Body of pancreas (tissue), 4 donors: Measurements from ENCODE around the gene PRELP.

ENCODE experiments used
- POLR2A ChIP-seq, 3 donors: fragments of 450-650 bp; IDR thresholded peaks; one replicate each; pipeline ENCODE4 v1.6.1; 2016; ENCODE audit warnings: antibody characterized with exemption in 3 of 3, mild to moderate bottlenecking in 2 of 3
- TF ChIP-seq, protein P1 (sequence below), 7 experiments: fragments of 450-650 bp in 4 of 7; fragments of 200-600 bp in 3 of 7; sonication (generic) in 3 of 7; IDR thresholded peaks; one replicate each; pipeline ENCODE4 v1.5.1; 2016 to 2019; ENCODE audit warnings: antibody characterized with exemption in 7 of 7

DNA sequence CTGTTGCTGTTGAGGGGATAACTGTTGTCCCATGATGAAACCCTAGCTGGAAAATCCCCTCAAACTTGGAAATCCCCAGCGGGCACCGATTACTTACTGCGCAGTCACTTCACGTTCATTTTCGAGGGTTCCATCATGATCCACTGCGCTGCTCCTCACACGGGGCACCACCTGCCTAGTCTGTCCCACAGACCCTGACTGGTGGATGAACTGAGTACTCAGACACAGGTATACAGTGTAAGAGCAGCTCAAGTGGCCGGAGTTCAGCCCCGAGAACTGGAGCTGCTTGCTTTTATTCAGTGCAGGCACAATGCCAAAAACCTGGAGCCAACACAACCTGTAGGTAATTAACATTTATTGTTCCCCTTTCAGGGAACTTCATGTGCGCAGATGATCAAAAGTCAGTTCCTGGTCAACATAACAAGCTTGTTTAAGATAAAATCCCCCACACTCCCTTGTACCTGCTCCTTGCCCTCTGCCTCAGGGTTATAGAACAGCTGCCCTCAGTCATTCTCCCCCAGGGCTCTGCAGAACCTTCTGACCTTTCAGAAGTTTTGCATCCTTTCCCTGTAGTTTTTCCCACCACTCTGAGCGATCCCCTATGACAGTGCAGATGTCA, 46.5 kb upstream of the PRELP start:
- TF ChIP-seq, protein P1, sequence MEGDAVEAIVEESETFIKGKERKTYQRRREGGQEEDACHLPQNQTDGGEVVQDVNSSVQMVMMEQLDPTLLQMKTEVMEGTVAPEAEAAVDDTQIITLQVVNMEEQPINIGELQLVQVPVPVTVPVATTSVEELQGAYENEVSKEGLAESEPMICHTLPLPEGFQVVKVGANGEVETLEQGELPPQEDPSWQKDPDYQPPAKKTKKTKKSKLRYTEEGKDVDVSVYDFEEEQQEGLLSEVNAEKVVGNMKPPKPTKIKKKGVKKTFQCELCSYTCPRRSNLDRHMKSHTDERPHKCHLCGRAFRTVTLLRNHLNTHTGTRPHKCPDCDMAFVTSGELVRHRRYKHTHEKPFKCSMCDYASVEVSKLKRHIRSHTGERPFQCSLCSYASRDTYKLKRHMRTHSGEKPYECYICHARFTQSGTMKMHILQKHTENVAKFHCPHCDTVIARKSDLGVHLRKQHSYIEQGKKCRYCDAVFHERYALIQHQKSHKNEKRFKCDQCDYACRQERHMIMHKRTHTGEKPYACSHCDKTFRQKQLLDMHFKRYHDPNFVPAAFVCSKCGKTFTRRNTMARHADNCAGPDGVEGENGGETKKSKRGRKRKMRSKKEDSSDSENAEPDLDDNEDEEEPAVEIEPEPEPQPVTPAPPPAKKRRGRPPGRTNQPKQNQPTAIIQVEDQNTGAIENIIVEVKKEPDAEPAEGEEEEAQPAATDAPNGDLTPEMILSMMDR (IDR thresholded peaks at IDR 0.05): no peak
- TF ChIP-seq POLR2A (IDR thresholded peaks at IDR 0.05): no peak
